GM19035 (cell line): ENCODE results near the gene ALDH18A1.

Source experiments
- ATAC-seq: cut with Tn5 transposase; IDR thresholded peaks from one replicate; pipeline ENCODE4 v1.9.1; 2021; ENCODE audit not compliant: unreplicated experiment

The ALDH18A1 gene

DNA sequence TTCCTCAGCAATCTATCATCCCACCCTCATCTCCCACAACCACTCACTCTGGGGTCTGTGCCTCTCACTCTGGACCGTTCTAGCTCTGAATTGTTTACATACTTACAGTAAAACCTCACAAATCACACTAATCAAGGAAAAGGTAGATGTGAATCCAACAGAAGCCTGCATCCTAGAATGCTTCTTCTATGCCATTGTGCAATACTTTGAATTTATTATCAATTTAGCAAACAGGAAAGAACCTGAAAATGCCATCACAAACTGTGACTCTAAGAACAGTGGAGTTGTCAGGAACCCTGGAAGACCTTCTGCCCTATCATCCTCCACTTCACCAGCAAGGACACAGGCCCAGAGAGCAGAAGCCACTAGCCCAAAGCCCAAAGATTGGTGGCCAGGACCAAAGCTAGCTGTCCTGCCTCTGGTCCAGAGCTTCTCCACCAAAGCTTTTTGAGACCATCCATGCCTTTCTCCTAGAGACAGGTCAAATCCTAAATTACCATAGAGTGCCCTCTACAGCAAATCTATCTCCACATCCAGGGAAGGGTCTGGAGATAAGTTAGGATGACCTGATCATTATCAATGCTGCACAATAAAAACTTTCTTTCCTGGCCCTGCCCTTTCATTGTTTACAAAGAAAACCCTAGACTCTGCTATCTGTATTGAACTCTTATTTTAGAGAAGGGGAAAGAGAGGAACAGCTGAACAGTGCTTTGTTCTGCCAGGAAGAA lies 97.8 kb downstream of the ALDH18A1 start:
- ATAC-seq = no peak

DNA sequence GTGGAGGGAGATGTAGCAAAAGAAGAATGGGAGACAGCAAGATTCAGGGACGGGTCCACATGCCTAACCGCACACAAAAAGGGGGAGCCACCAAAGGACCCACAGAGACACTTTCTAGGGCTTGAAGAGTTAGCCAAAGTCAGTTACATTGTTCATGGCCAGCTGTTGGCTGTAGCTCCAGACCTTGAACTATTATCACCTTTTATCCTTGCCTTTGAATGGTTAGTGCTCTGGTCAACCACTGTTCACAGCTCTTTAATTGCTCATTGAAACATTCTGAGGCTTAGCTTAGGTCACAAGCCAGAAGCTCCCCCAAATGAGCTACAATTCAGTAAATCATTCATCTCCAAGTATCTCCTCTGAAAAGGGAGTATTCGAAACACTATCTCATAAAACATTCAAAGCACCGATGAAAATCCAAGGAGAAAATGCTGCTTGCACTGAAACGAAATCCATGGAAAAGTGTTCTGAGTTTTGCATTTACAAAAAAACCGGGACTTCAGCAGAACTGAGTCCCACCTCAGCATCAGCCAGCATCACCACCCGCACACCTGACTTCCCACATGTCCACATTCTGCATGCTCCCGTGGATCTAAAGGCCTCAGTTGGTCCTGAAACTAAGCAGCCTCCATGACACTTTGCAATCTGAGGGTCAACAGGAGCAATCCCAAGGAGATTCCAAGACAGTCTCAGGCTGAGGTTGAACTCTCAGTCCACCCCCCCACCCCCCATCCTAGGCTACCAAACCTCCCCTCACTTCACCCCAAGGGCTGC lies 99.3 kb downstream of the ALDH18A1 start:
- ATAC-seq = no peak
